HG03575 (cell line): ENCODE measurements around the gene FAM3C.

ENCODE experiments used
- ATAC-seq: cut with Tn5 transposase; IDR thresholded peaks from one replicate; pipeline ENCODE4 v1.9.1; 2021; ENCODE audit not compliant: unreplicated experiment, insufficient number of reproducible peaks, low FRiP score; ENCODE audit errors: extremely low read depth

Gene FAM3C

GRCh38 chr7:121307021-121307574, 89.0 kb downstream of the FAM3C start:
- ATAC-seq = no peak

- no peak for ATAC-seq
Observed at GRCh38 chr7:121306565-121306964, 89.5 kb downstream of the FAM3C start.

GRCh38 chr7:121305109-121305508, 91.0 kb downstream of the FAM3C start:
- ATAC-seq = no peak

- no peak for ATAC-seq
Observed at GRCh38 chr7:121304102-121304658, 91.9 kb downstream of the FAM3C start.

- ATAC-seq = no peak
Observed at GRCh38 chr7:121303422-121304101, 92.5 kb downstream of the FAM3C start.

- ATAC-seq = peak; percentile 91
Observed at GRCh38 chr7:121302214-121302745, 93.8 kb downstream of the FAM3C start.

- no peak for ATAC-seq
Observed at GRCh38 chr7:121301446-121302213, 94.5 kb downstream of the FAM3C start.

GRCh38 chr7:121300685-121301420, 95.3 kb downstream of the FAM3C start:
- ATAC-seq = no peak
